Loucy (cell line): ENCODE results near the gene CFAP92.

Experiments
- H2AFZ ChIP-seq: fragments of 200-600 bp; sonication (generic); 2 replicates; pipeline ENCODE4 v1.6.0; 2016; ENCODE audit warnings: antibody characterized with exemption, mild to moderate bottlenecking, low read length, moderate library complexity
- H3F3A ChIP-seq: fragments of 200-600 bp; 2 replicates; pipeline ENCODE4 v1.6.0; 2016; ENCODE audit warnings: antibody characterized with exemption, low read depth, mild to moderate bottlenecking
- H3K27me3 ChIP-seq: fragments of 200-600 bp; sonication (generic); 2 replicates; pipeline ENCODE4 v1.6.1; 2014; ENCODE audit warnings: low read length, mild to moderate bottlenecking; ENCODE audit not compliant: insufficient read depth, poor library complexity, severe bottlenecking
- H3K36me3 ChIP-seq: fragments of 200-600 bp; sonication (generic); 2 replicates; pipeline ENCODE4 v1.6.1; 2016; ENCODE audit warnings: low read length; ENCODE audit not compliant: insufficient read depth
- H3K4me1 ChIP-seq: fragments of 200-600 bp; sonication (generic); 2 replicates; pipeline ENCODE4 v1.5.1; 2014; ENCODE audit warnings: low read length, mild to moderate bottlenecking; ENCODE audit not compliant: insufficient read depth, poor library complexity, severe bottlenecking
- H3K4me2 ChIP-seq: fragments of 200-600 bp; sonication (generic); 2 replicates; pipeline ENCODE4 v1.6.0; 2014; ENCODE audit warnings: antibody characterized with exemption, low read length, low read depth, mild to moderate bottlenecking; ENCODE audit not compliant: poor library complexity, severe bottlenecking
- H3K4me3 ChIP-seq: fragments of 200-600 bp; sonication (generic); 2 replicates; pipeline ENCODE4 v1.5.1; 2014; ENCODE audit warnings: low read length, mild to moderate bottlenecking, mixed read lengths; ENCODE audit not compliant: poor library complexity, severe bottlenecking
- H3K79me2 ChIP-seq: fragments of 200-600 bp; sonication (generic); 2 replicates; pipeline ENCODE4 v1.6.1; 2014; ENCODE audit warnings: low read length; ENCODE audit not compliant: insufficient read depth
- H3K9ac ChIP-seq: fragments of 200-600 bp; sonication (generic); 2 replicates; pipeline ENCODE4 v1.6.0; 2014; ENCODE audit warnings: mild to moderate bottlenecking, low read depth, low read length, moderate library complexity; ENCODE audit not compliant: poor library complexity, severe bottlenecking
- H3K9me2 ChIP-seq: fragments of 200-600 bp; sonication (generic); replicated peaks from 2 replicates; pipeline ENCODE4 v1.6.1; 2016; ENCODE audit warnings: low read depth, low read length, mixed read lengths
- H3K9me3 ChIP-seq: fragments of 200-600 bp; sonication (generic); 2 replicates; pipeline ENCODE4 v1.6.1; 2014; ENCODE audit warnings: mild to moderate bottlenecking, antibody characterized with exemption, low read length, low read depth; ENCODE audit not compliant: insufficient read depth
- H4K20me1 ChIP-seq: fragments of 200-600 bp; sonication (generic); 2 replicates; pipeline ENCODE4 v1.6.0; 2014; ENCODE audit warnings: antibody characterized with exemption, low read length, mild to moderate bottlenecking; ENCODE audit not compliant: insufficient read depth, poor library complexity, severe bottlenecking
- CTCF ChIP-seq: fragments of 200-600 bp; sonication (generic); conservative IDR thresholded peaks from 2 replicates; pipeline ENCODE4 v1.5.1; 2014; ENCODE audit warnings: mild to moderate bottlenecking, antibody characterized with exemption, low read length
- EZH2phosphoT487 ChIP-seq: fragments of 200-600 bp; IDR thresholded peaks from 2 replicates; pipeline ENCODE4 v1.6.1; 2018; ENCODE audit warnings: antibody characterized with exemption, mild to moderate bottlenecking, moderate library complexity, borderline replicate concordance

Gene CFAP92

DNA sequence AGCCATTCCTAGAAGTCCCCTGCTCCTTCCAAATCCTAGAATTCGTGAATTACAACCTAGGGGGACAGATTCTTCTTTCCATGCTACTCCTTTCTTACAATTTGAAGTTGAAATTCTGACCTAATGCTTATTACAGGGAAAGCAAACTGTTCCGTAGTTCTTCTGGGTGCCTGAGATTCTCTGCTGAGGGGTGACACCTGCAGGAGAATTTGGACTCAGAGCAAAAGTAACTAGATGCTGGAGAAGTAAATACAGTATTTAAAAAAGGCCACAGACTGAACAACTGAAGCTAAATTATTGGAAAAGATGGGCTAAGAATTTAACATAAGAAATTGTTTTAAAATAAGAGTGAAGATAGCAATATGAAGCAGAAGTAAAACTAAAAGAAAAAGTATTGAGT, 76.6 kb downstream of the CFAP92 start:
- no peak overlapping the region for H2AFZ ChIP-seq
- H3K79me2 ChIP-seq: no peaks in the 10 kb centered on the region
- H3K36me3 ChIP-seq: peaks cover 34% of the 10 kb centered on the region; the same call in 1 of the 2 replicates
- H3F3A ChIP-seq: no peaks in the 10 kb centered on the region
- no peak overlapping the region for H3K4me2 ChIP-seq
- no peaks in the 10 kb centered on the region for H4K20me1 ChIP-seq
- H3K4me3 ChIP-seq: no peak overlapping the region
- no peaks in the 10 kb centered on the region for H3K27me3 ChIP-seq
- H3K9ac ChIP-seq: no peak overlapping the region
- H3K9me3 ChIP-seq: peaks cover 5% of the 10 kb centered on the region; the same call in 1 of the 2 replicates
- H3K9me2 ChIP-seq: no peaks in the 10 kb centered on the region
- peaks cover 2% of the 10 kb centered on the region for H3K4me1 ChIP-seq
- TF ChIP-seq EZH2phosphoT487 (no peak), CTCF (peak; percentile 38; the same call in 1 of the 2 replicates)

DNA sequence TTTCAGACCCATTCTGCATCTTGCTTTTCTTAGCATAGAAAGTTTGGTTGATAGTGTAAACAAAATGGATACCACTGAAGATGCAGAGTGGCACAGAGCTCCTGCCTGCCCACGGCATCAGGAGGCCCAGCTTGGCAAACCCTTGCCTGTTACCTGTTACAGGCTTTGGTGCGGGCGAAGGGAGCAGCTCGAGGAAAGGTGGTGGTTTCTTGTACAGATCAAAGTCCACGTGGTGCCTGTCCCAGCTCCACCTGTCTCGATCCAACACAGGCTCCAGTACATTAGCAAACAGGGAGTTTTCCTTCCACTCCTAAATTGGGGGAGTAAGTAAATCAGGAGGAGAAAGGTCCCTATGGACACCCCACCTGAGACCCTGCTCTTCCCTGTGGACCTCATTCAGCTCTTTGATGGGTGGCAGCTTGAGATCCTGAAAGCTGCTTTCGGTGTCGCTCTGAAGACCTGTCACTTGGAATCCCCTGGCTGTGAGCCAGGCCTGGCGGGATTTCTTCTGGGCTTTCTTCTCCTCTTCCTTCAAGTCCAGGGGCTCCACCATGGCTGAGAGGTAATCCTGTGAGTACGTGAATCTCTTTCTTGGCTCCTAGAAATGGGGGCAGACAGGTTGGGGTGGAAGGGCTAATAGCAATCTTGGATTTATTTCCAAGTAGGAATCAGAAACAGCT, 78.8 kb downstream of the CFAP92 start:
- Histone ChIP-seq H3K4me2 (no peak overlapping the region), H3K9ac (no peak overlapping the region), H3K4me3 (no peak overlapping the region), H3K9me3 (no peaks in the 10 kb centered on the region), H4K20me1 (no peaks in the 10 kb centered on the region), H3K79me2 (no peaks in the 10 kb centered on the region), H3K27me3 (no peaks in the 10 kb centered on the region), H2AFZ (no peak overlapping the region), H3F3A (no peaks in the 10 kb centered on the region), H3K4me1 (no peaks in the 10 kb centered on the region), H3K9me2 (no peaks in the 10 kb centered on the region), H3K36me3 (peaks cover 50% of the 10 kb centered on the region; the same call in 1 of the 2 replicates)
- TF ChIP-seq CTCF (no peak), EZH2phosphoT487 (no peak)

- Histone ChIP-seq H3K27me3 (no peaks in the 10 kb centered on the region), H3K4me2 (no peak overlapping the region), H2AFZ (no peak overlapping the region), H3K9me2 (no peaks in the 10 kb centered on the region), H3K4me1 (no peaks in the 10 kb centered on the region), H3K4me3 (no peak overlapping the region), H3K36me3 (peaks cover 75% of the 10 kb centered on the region; the same call in 1 of the 2 replicates), H4K20me1 (no peaks in the 10 kb centered on the region), H3K9me3 (no peaks in the 10 kb centered on the region), H3F3A (no peaks in the 10 kb centered on the region), H3K79me2 (no peaks in the 10 kb centered on the region), H3K9ac (no peak overlapping the region)
- no peak for TF ChIP-seq EZH2phosphoT487
- no peak for TF ChIP-seq CTCF
Observed at GRCh38 chr3:128911911-128912310, 82.0 kb downstream of the CFAP92 start.
